ENCODE data around the gene C12orf60.

C12orf60 gene

DNA sequence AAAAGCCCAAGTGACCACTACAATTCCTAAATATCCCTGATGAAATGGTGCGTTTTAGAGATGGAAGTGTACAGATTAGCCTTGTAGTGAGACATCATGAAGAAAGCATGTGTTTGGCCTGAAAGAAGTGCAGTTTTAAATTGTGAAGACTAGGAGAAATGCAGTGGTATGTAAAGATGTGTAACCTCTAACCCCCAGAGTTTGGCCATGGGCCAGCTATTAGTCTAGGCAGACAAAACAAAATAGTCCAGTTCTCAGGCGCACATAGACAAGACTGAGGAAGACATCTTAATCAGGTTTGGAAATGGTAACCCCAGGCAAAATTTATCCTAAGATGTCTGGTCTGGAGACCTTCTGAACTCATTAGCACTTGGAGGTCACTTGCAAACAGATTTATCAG is 23.6 kb upstream of the C12orf60 start:
- no peak for DNase-seq (ENCODE audit: low read depth)
- TF ChIP-seq, protein P1, sequence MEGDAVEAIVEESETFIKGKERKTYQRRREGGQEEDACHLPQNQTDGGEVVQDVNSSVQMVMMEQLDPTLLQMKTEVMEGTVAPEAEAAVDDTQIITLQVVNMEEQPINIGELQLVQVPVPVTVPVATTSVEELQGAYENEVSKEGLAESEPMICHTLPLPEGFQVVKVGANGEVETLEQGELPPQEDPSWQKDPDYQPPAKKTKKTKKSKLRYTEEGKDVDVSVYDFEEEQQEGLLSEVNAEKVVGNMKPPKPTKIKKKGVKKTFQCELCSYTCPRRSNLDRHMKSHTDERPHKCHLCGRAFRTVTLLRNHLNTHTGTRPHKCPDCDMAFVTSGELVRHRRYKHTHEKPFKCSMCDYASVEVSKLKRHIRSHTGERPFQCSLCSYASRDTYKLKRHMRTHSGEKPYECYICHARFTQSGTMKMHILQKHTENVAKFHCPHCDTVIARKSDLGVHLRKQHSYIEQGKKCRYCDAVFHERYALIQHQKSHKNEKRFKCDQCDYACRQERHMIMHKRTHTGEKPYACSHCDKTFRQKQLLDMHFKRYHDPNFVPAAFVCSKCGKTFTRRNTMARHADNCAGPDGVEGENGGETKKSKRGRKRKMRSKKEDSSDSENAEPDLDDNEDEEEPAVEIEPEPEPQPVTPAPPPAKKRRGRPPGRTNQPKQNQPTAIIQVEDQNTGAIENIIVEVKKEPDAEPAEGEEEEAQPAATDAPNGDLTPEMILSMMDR (IDR thresholded peaks at IDR 0.05; ENCODE audit: low read depth, low read length, missing control alignments) = no peak
- in situ Hi-C loops (cut with HindIII; ENCODE audit: low sequenced_read_pairs) = no loop called here
- H3K4me3 ChIP-seq (ENCODE audit: low read depth, low read length) = no peak overlapping the region

DNA sequence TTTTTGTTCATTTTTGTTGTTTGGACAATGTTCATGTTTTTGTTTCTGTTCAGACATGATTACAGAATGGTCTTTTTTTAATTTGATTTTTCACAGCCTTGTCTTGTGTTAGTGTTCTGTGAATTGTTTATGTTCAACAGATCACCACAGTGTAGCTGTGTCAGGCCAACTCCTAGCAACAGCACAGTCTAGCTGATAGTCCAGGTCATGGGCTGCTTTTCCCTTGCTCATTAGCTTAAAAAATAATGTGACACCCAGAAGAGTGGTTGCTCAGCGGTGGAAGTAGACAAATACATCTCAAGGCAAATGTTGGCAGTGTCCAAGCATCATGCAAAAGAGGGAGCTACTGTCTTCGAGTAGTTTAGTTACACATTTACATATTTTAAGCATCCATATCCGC is 22.6 kb upstream of the C12orf60 start:
- TF ChIP-seq, protein P1 (IDR thresholded peaks at IDR 0.05; ENCODE audit: low read depth, low read length, missing control alignments) = no peak
- no peak for DNase-seq (ENCODE audit: low read depth)
- no peak overlapping the region for H3K4me3 ChIP-seq (ENCODE audit: low read depth, low read length)
- in situ Hi-C loops (cut with HindIII; ENCODE audit: low sequenced_read_pairs) = no loop called here

DNA sequence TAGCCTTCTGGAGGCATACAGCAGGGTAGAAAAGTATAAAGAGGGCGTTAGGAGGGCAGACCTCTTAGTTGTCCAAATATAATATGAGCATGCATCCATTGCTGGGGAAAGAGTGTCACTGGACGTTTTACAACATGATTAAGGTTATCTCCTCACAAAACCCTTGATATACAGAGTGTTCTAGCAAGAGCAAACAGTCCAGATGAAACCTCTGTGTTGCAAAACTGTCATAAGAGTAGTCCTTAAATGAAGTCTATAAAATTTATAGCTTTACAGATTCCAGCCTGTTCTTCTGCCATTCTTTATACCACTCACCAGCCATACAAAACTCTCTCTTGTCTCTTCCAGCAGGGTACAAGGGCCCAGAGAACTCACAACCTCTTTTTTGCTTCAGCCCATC is 21.9 kb upstream of the C12orf60 start:
- in situ Hi-C loops (cut with HindIII; ENCODE audit: low sequenced_read_pairs) = no loop called here

DNA sequence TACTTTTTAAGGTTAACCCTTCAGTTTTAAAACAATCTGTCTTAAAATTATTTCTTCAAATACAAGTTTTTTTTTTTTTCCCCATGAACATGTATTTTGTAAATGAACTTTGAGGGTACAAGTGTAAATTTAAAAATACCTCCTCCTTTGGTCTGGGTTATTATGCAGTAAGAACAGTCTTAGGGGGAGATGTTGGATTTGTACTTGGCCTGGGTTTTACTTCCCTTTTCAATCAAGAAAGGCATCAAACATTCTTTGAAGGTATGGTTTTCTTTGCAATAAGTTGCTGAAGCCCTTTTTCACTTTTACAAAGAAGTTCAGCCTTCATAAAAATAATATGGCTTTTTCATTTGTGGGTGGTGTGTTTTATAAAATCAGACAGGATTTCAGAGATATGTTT is 20.7 kb upstream of the C12orf60 start:
- TF ChIP-seq, protein P1 (IDR thresholded peaks at IDR 0.05; ENCODE audit: low read depth, low read length, missing control alignments) = no peak
- DNase-seq (ENCODE audit: low read depth) = no peak
- in situ Hi-C loops (cut with HindIII; ENCODE audit: low sequenced_read_pairs) = no loop called here
- H3K4me3 ChIP-seq (ENCODE audit: low read depth, low read length) = no peak overlapping the region

More for the DNA sequence above, 21.9 kb upstream of the C12orf60 start:
- no peak overlapping the region for H3K4me3 ChIP-seq (ENCODE audit: low read depth, low read length)
- no peak for DNase-seq (ENCODE audit: low read depth)
- TF ChIP-seq, protein P1 (IDR thresholded peaks at IDR 0.05; ENCODE audit: low read depth, low read length, missing control alignments) = no peak

DNA sequence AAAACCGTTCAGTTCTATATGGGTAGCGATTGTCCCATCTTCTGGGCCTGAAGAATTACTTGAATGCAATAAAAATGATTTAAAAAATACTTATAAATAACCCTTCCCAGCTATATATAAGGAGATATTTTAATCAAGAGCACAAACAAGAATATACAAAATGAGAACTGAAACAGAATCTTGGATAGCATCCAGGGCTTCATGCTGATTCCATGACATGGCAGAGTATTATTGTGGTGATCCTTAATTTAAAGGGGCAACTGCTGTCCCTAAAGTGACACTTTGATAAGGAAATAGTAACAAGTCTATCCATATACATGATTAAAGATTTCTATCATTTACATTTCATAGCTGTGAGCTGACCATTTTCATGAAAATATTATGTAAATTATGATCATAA is 19.0 kb upstream of the C12orf60 start:
- in situ Hi-C loops (cut with HindIII; ENCODE audit: low sequenced_read_pairs) = no loop called here
- H3K4me3 ChIP-seq (ENCODE audit: low read depth, low read length) = no peak overlapping the region
- DNase-seq (ENCODE audit: low read depth) = no peak
- TF ChIP-seq, protein P1 (IDR thresholded peaks at IDR 0.05; ENCODE audit: low read depth, low read length, missing control alignments) = no peak

DNA sequence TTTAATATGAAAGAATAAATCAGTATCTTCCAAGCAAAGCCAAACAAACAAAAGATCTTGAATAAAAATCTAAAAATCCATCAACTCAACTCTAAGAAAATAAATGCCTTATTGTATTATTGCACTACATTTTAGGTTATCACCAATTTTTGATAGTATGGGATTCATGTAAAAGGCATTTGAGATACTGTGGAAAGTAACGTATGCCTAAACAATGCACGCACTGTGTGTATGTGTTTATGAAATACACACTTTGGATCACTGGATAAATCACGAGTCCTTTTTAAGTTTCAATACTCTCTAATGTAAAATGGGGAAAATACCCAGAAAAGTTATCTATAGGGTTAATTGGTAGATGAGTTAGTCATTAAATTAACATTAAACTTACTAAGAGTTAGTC is 17.9 kb upstream of the C12orf60 start:
- TF ChIP-seq, protein P1 (IDR thresholded peaks at IDR 0.05; ENCODE audit: low read depth, low read length, missing control alignments) = no peak
- H3K4me3 ChIP-seq (ENCODE audit: low read depth, low read length) = no peak overlapping the region
- in situ Hi-C loops (cut with HindIII; ENCODE audit: low sequenced_read_pairs) = no loop called here
- DNase-seq (ENCODE audit: low read depth) = no peak

DNA sequence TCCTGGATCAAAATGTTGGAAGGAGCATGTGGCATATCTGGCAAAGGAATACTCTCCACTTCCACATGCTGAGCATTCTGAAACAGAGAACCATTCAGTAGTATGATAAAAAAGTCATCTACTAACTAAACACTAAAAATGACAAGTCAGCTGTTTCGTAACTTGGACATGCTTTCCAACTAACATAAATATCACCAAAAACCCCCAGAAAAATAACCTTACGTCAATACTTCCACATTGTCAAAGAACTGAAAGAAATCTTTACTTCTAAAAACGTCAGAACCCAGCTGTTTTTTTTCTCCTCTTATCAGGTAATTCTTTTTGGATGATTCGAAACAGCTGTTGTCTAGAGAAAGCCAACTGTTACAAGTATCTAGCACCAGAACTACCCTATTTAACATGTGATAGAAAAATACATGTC is 8.4 kb upstream of the C12orf60 start:
- H3K4me3 ChIP-seq (ENCODE audit: low read depth, low read length) = no peak overlapping the region
- in situ Hi-C loops (cut with HindIII; ENCODE audit: low sequenced_read_pairs) = no loop called here
- TF ChIP-seq, protein P1 (IDR thresholded peaks at IDR 0.05; ENCODE audit: low read depth, low read length, missing control alignments) = no peak
- no peak for DNase-seq (ENCODE audit: low read depth)

Measured in astrocyte of the cerebellum (primary cell).